ENCODE data around the gene RAB31.

GRCh38 chr18:9810299-9810698 lies 102.2 kb downstream of the RAB31 start:
- TF ChIP-seq CTCF (IDR thresholded peaks at IDR 0.05) (no peak), REST (IDR thresholded peaks at IDR 0.05; ENCODE audit: insufficient read depth in 1 of 2, low read depth in 2 of 2, low read length in 1 of 2) (no peak)
